ENCODE data around the gene LRWD1. TPM values are rescaled to one million over a fixed set of nuclear protein-coding genes. Genes with fewer than 3 reads are reported as not detected.
A peak's percentile ranks its signal among the peaks of the same experiment; 100 is the strongest.

The LRWD1 gene
- total and polyA plus RNA-seq, 2 donors (not counting 1 experiment from before 2014, with no cell fraction given) = 58.2 to 83.7 TPM

DNA sequence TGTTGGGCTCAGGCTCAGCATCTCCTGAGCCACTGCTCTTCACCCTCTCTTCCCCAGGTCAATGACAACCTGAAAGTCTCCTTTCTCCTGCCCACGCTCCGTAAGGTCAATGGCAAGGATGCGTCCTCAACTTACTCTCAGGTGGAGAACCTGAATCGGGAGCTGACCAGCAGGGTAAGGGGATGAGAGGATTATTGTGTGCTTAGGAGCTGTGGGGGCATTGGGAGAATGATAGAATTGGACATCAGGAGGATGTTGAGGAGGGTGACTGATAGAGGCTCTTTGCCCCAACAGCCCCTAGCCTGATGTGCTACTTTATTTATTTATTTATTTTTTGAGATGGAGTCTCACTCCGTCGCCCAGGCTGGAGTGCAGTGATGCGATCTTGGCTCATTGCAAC lies 1.3 kb downstream of the LRWD1 start:
- 92% methylated on average over 6 of the region's 7 CpGs for WGBS (ENCODE audit: insufficient coverage)
- Histone ChIP-seq H3K36me3 (replicated peaks in 1 of 2; ENCODE audit: control extremely low read depth in 1 of 2, control insufficient read depth in 1 of 2, extremely low read depth in 1 of 2, insufficient read depth in 2 of 2, low read length in 1 of 2) (peaks cover 0 to 23% of the 10 kb centered on the region in 2 experiments), H3K4me1 (ENCODE audit: control insufficient read depth in 2 of 2, insufficient read depth in 2 of 2, low read length in 2 of 2) (peaks cover 19 to 31% of the 10 kb centered on the region in 2 donors), H3K27ac (ENCODE audit: low read length in 2 of 2) (no peak overlapping the region), H3K79me2 (ENCODE audit: control insufficient read depth, insufficient read depth, low read length) (peaks cover 64% of the 10 kb centered on the region), H3K9ac (ENCODE audit: low read length) (peak overlapping the region; percentile 88), H3K9me3 (ENCODE audit: control extremely low read depth in 1 of 3, control insufficient read depth in 2 of 3, insufficient read depth in 1 of 3, low read length in 2 of 3) (no peaks in the 10 kb centered on the region), H3K4me2 (replicated peaks; ENCODE audit: low read depth, low read length, poor library complexity, severe bottlenecking) (peak overlapping the region; percentile 95), H3K27me3 (replicated peaks in 1 of 4; ENCODE audit: control extremely low read depth in 1 of 4, control insufficient read depth in 3 of 4, insufficient read depth in 4 of 4, low read length in 3 of 4) (no peaks in the 10 kb centered on the region), H4K20me1 (ENCODE audit: control insufficient read depth, insufficient read depth, low read length, poor library complexity, severe bottlenecking) (peaks cover 6% of the 10 kb centered on the region), H3K4me3 (ENCODE audit: control extremely low read depth in 1 of 5, extremely low read depth in 1 of 5, insufficient read depth in 1 of 5, low read depth in 2 of 5, low read length in 4 of 5) (peak overlapping the region in 1 of 5 experiments; percentile 99), H2AFZ (ENCODE audit: insufficient read depth, low read depth, low read length, poor library complexity, severe bottlenecking) (no peak overlapping the region)
- H3K9me3 Mint-ChIP-seq (ENCODE audit: insufficient read depth) = no peaks in the 10 kb centered on the region
- H3K27ac Mint-ChIP-seq = no peak overlapping the region
- H3K27me3 Mint-ChIP-seq = no peaks in the 10 kb centered on the region
- peak overlapping the region; percentile 91 for H3K4me3 Mint-ChIP-seq
- ChIA-PET POLR2A (interaction anchor here (1.3 to 1.9 kb wide), 2 partner anchors 32 to 54 kb away, joined by 3 to 5 read pairs; no protein-coding TSS in a partner anchor), CTCF (interaction anchor here (0.5 to 6.3 kb wide), 3 partner anchors 61 to 1317 kb away, joined by 4 to 45 read pairs (median 6); partner anchors contain the start of gene PRKRIP1)
- H3K4me1 Mint-ChIP-seq = peaks cover 27% of the 10 kb centered on the region
- no peak for DNase-seq
- ATAC-seq (ENCODE audit: low read depth) = no peak
- TF ChIP-seq EZH2 (IDR thresholded peaks at IDR 0.05; ENCODE audit: borderline replicate concordance, insufficient read depth, low read depth, low read length, poor library complexity, severe bottlenecking) = no peak
- TF ChIP-seq, protein P1, sequence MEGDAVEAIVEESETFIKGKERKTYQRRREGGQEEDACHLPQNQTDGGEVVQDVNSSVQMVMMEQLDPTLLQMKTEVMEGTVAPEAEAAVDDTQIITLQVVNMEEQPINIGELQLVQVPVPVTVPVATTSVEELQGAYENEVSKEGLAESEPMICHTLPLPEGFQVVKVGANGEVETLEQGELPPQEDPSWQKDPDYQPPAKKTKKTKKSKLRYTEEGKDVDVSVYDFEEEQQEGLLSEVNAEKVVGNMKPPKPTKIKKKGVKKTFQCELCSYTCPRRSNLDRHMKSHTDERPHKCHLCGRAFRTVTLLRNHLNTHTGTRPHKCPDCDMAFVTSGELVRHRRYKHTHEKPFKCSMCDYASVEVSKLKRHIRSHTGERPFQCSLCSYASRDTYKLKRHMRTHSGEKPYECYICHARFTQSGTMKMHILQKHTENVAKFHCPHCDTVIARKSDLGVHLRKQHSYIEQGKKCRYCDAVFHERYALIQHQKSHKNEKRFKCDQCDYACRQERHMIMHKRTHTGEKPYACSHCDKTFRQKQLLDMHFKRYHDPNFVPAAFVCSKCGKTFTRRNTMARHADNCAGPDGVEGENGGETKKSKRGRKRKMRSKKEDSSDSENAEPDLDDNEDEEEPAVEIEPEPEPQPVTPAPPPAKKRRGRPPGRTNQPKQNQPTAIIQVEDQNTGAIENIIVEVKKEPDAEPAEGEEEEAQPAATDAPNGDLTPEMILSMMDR (IDR thresholded peaks at IDR 0.05) = no peak
- intact Hi-C loops (cut with micrococcal nuclease) = no loop called here

DNA sequence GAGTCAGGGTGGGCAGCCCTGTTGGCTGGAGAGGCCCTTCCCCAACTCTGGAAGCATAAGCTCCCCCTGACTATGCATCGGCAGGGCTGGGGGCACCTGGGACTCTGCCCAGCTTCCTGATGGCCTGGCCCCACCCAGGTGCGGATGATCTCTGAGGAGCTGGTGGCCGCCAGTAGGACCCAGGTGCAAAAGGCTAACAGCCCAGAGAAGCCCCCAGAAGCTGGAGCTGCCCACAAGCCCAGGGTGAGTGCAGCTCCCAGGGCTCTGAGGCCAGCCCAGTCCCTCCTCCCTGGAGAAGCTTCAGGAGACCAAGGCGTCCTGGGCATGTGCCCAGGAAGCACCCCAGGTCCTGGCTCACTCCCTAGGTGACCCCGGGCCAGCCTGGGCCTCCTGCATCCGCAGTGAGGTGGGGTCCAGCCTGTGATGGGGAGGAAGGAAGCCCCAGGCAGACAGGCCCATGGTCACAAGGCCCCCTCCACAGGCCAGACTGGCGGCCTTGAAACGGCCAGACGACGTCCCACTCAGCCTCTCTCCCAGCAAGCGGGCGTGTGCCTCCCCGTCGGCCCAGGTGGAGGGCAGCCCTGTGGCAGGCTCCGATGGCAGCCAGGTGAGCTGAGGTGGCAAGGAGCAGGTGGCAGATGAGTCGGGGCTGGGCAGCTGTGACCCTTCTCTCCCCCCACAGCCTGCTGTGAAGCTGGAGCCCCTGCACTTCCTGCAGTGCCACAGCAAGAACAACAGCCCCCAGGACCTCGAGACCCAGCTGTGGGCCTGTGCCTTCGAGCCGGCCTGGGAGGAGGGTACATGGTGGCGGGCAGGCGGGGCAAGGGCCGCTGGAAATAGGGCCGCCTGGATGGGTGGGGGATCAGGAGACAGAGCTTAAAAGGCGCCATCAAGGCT lies 3.0 kb downstream of the LRWD1 start:
- ATAC-seq (ENCODE audit: low read depth) (no peak), DNase-seq (no peak)
- H3K4me1 Mint-ChIP-seq = peaks cover 24% of the 10 kb centered on the region
- H3K27ac Mint-ChIP-seq = no peak overlapping the region
- H3K9ac ChIP-seq (ENCODE audit: low read length) = no peak overlapping the region
- H3K27me3 Mint-ChIP-seq = no peaks in the 10 kb centered on the region
- ChIA-PET POLR2A (interaction anchor here (0.7 kb wide), 1 partner anchor 612 kb away, joined by 5 read pairs; no protein-coding TSS in a partner anchor), CTCF (interaction anchor here (0.6 to 6.3 kb wide), 5 partner anchors 52 to 1225 kb away, joined by 3 to 45 read pairs (median 4); no protein-coding TSS in a partner anchor)
- H3K79me2 ChIP-seq (ENCODE audit: control insufficient read depth, insufficient read depth, low read length) = peaks cover 48% of the 10 kb centered on the region
- WGBS (ENCODE audit: insufficient coverage) = 96% methylated on average over 15 of the region's 24 CpGs
- peaks cover 0 to 36% of the 10 kb centered on the region in 2 experiments for H3K36me3 ChIP-seq (replicated peaks in 1 of 2; ENCODE audit: control extremely low read depth in 1 of 2, control insufficient read depth in 1 of 2, extremely low read depth in 1 of 2, insufficient read depth in 2 of 2, low read length in 1 of 2)
- no peaks in the 10 kb centered on the region for H3K9me3 ChIP-seq (ENCODE audit: control extremely low read depth in 1 of 3, control insufficient read depth in 2 of 3, insufficient read depth in 1 of 3, low read length in 2 of 3)
- intact Hi-C loops (cut with micrococcal nuclease) = no loop called here
- H3K27ac ChIP-seq (ENCODE audit: low read length in 2 of 2) = no peak overlapping the region
- H2AFZ ChIP-seq (ENCODE audit: insufficient read depth, low read depth, low read length, poor library complexity, severe bottlenecking) = no peak overlapping the region
- peaks cover 6% of the 10 kb centered on the region for H4K20me1 ChIP-seq (ENCODE audit: control insufficient read depth, insufficient read depth, low read length, poor library complexity, severe bottlenecking)
- no peak overlapping the region for H3K4me3 ChIP-seq (ENCODE audit: control extremely low read depth in 1 of 5, extremely low read depth in 1 of 5, insufficient read depth in 1 of 5, low read depth in 2 of 5, low read length in 4 of 5)
- TF ChIP-seq EZH2 (IDR thresholded peaks at IDR 0.05; ENCODE audit: borderline replicate concordance, insufficient read depth, low read depth, low read length, poor library complexity, severe bottlenecking) = no peak
- TF ChIP-seq, protein P1 (IDR thresholded peaks at IDR 0.05) = no peak
- peaks cover 19 to 31% of the 10 kb centered on the region in 2 donors for H3K4me1 ChIP-seq (ENCODE audit: control insufficient read depth in 2 of 2, insufficient read depth in 2 of 2, low read length in 2 of 2)
- no peaks in the 10 kb centered on the region for H3K27me3 ChIP-seq (replicated peaks in 1 of 4; ENCODE audit: control extremely low read depth in 1 of 4, control insufficient read depth in 3 of 4, insufficient read depth in 4 of 4, low read length in 3 of 4)
- H3K9me3 Mint-ChIP-seq (ENCODE audit: insufficient read depth) = no peaks in the 10 kb centered on the region
- H3K4me2 ChIP-seq (replicated peaks; ENCODE audit: low read depth, low read length, poor library complexity, severe bottlenecking) = no peak overlapping the region
- no peak overlapping the region for H3K4me3 Mint-ChIP-seq

Data from B cell (primary cell).